ENCODE measurements around the gene HMGCL.
"Not testable (repeated sequence)": the region's sequence is repeated elsewhere in the genome, so short reads cannot be mapped to it uniquely, and the experiment has no call there.

Gene HMGCL

GRCh38 chr1:23826590-23826989 lies 1.4 kb upstream of the HMGCL start:
- DNase-seq (ENCODE audit: low read depth in 2 of 2) = not testable (repeated sequence)

- DNase-seq (ENCODE audit: low read depth in 2 of 2) = no peak
These were observed 713 bp upstream of the HMGCL start for GRCh38 chr1:23825762-23826522.

- DNase-seq (ENCODE audit: low read depth in 2 of 2) = no peak
These were observed 536 bp downstream of the HMGCL start for GRCh38 chr1:23824711-23825075.

GRCh38 chr1:23823767-23824166 lies 1.5 kb downstream of the HMGCL start:
- no peak for DNase-seq (ENCODE audit: low read depth in 2 of 2)

GRCh38 chr1:23817633-23818032 lies 7.6 kb downstream of the HMGCL start:
- no peak for DNase-seq (ENCODE audit: low read depth in 2 of 2)

- no peak for DNase-seq (ENCODE audit: low read depth in 2 of 2)
These were observed 8.3 kb downstream of the HMGCL start for GRCh38 chr1:23816906-23817305.

- no peak for DNase-seq (ENCODE audit: low read depth in 2 of 2)
These were observed 8.9 kb downstream of the HMGCL start for GRCh38 chr1:23816361-23816760.

GRCh38 chr1:23814016-23814415 lies 11.2 kb downstream of the HMGCL start:
- DNase-seq (ENCODE audit: low read depth in 2 of 2) = no peak

GRCh38 chr1:23810818-23811540 lies 14.2 kb downstream of the HMGCL start:
- peak in 1 of 2 donors; percentile 55 for DNase-seq (ENCODE audit: low read depth in 2 of 2)

- DNase-seq (ENCODE audit: low read depth in 2 of 2) = peak; percentile 75 to 78
These were observed 15.5 kb downstream of the HMGCL start for GRCh38 chr1:23809751-23810171.

- no peak for DNase-seq (ENCODE audit: low read depth in 2 of 2)
These were observed 17.8 kb downstream of the HMGCL start for GRCh38 chr1:23807453-23807852.

GRCh38 chr1:23806280-23806679 lies 18.9 kb downstream of the HMGCL start:
- no peak for DNase-seq (ENCODE audit: low read depth in 2 of 2)

- no peak for DNase-seq (ENCODE audit: low read depth in 2 of 2)
These were observed 20.2 kb downstream of the HMGCL start for GRCh38 chr1:23805025-23805424.

- no peak for DNase-seq (ENCODE audit: low read depth in 2 of 2)
These were observed 20.9 kb downstream of the HMGCL start for GRCh38 chr1:23804183-23804835.

- no peak for DNase-seq (ENCODE audit: low read depth in 2 of 2)
These were observed 21.6 kb downstream of the HMGCL start for GRCh38 chr1:23803674-23804073.

- not testable (repeated sequence) for DNase-seq (ENCODE audit: low read depth in 2 of 2)
These were observed 22.4 kb downstream of the HMGCL start for GRCh38 chr1:23802809-23803342.

GRCh38 chr1:23801876-23802275 lies 23.4 kb downstream of the HMGCL start:
- DNase-seq (ENCODE audit: low read depth in 2 of 2) = no peak

- DNase-seq (ENCODE audit: low read depth in 2 of 2) = no peak
These were observed 23.9 kb downstream of the HMGCL start for GRCh38 chr1:23801338-23801748.

- DNase-seq (ENCODE audit: low read depth in 2 of 2) = peak; percentile 96 to 99
These were observed 24.6 kb downstream of the HMGCL start, which contains the start of gene GALE for GRCh38 chr1:23800400-23801337. Gene GALE (minus strand): TSS chr1:23800754. CDS start chr1:23799007, 1,747 bp downstream.

GRCh38 chr1:23799570-23800399 lies 25.4 kb downstream of the HMGCL start:
- no peak for DNase-seq (ENCODE audit: low read depth in 2 of 2)
